GM12878 (cell line): Measurements from ENCODE around the gene ALDH1L1. TPM values are rescaled to one million over a fixed set of nuclear protein-coding genes. Genes with fewer than 3 reads are reported as not detected.

ENCODE experiments used
- ATAC-seq: fragments of 200-7000 bp; cut with Tn5 transposase; 3 replicates; pipeline ENCODE4 v1.9.1; 2020; ENCODE audit warnings: mild to moderate bottlenecking, moderate library complexity
- BruUV-seq: library from RNA; stranded (reverse); fragments of 400-500 nt; replicated peaks from 2 replicates; lab custom pipeline; 2021; lab: Mats Ljungman, UMichigan
- CTCF ChIA-PET: fragments of 300-600 bp; sonication (Branson Sonifier 250); formaldehyde crosslinking; extraction: SDS; loops from one replicate; lab custom pipeline; 2021; ENCODE audit warnings: inconsistent platforms; lab: Yijun Ruan, JAX
- POLR2A ChIA-PET: fragments of 350-600 bp; formaldehyde crosslinking; extraction: SDS; loops from one replicate; lab custom pipeline; 2021; ENCODE audit warnings: inconsistent platforms; lab: Charles Lee
- RAD21 ChIA-PET: fragments of 300-600 bp; sonication (Branson Sonifier 250); formaldehyde crosslinking; loops from one replicate; lab custom pipeline; 2023; ENCODE audit warnings: antibody characterized with exemption; ENCODE audit not compliant: unreplicated experiment; lab: Charles Lee
- SMC1A ChIA-PET: fragments of 300-600 bp; sonication (Branson Sonifier 250); formaldehyde crosslinking; loops from one replicate; lab custom pipeline; 2023; ENCODE audit not compliant: unreplicated experiment, uncharacterized antibody; lab: Charles Lee
- DNase-seq: peaks from one replicate; pipeline ENCODE4 v3.0.0-alpha.2; 2011; ENCODE audit warnings: low read depth, low spot score
- FAIRE-seq: peaks from 3 replicates; lab custom pipeline; 2011; peaks lifted over from hg19 to GRCh38; lab: Jason Lieb, UNC
- H2AFZ ChIP-seq: 2 replicates; pipeline ENCODE4 v1.6.0; 2011; ENCODE audit warnings: low read depth, low read length, control low read depth; ENCODE audit not compliant: control insufficient read depth
- H3K27ac ChIP-seq: 2 replicates; pipeline ENCODE4 v1.5.1; 2011; ENCODE audit warnings: control low read depth; ENCODE audit not compliant: control insufficient read depth, insufficient read depth
- H3K27me3 ChIP-seq, 2 experiments: replicated peaks in 1 of 2; 2 replicates each; pipeline versions ENCODE4 v1.6.0 to v1.6.1; 2011; ENCODE audit warnings: low read length in 1 of 2; ENCODE audit not compliant: control insufficient read depth in 2 of 2, insufficient read depth in 2 of 2
- H3K36me3 ChIP-seq, 2 experiments: 2 replicates each; pipeline ENCODE4 v1.5.1; 2011; ENCODE audit warnings: low read length in 1 of 2; ENCODE audit not compliant: control insufficient read depth in 2 of 2, insufficient read depth in 2 of 2
- H3K4me1 ChIP-seq: 2 replicates; pipeline ENCODE4 v1.6.1; 2011; ENCODE audit warnings: mild to moderate bottlenecking, low read length, moderate library complexity, mixed read lengths; ENCODE audit not compliant: control insufficient read depth, insufficient read depth
- H3K4me2 ChIP-seq: 2 replicates; pipeline ENCODE4 v1.6.0; 2011; ENCODE audit warnings: control low read depth; ENCODE audit not compliant: control insufficient read depth, insufficient read depth
- H3K4me3 ChIP-seq: fragments of 200-600 bp; sonication (generic); 2 replicates; pipeline ENCODE4 v1.5.1; 2016
- H3K79me2 ChIP-seq: 2 replicates; pipeline ENCODE4 v1.6.0; 2011; ENCODE audit warnings: low read length; ENCODE audit not compliant: control insufficient read depth, insufficient read depth
- H3K9ac ChIP-seq: 2 replicates; pipeline ENCODE4 v1.8.0; 2011; ENCODE audit warnings: low read length, control low read depth, mixed read lengths; ENCODE audit not compliant: control insufficient read depth, insufficient read depth
- H3K9me3 ChIP-seq: replicated peaks from 3 replicates; pipeline ENCODE4 v1.5.1; 2011; ENCODE audit warnings: mild to moderate bottlenecking, low read length; ENCODE audit not compliant: control insufficient read depth, insufficient read depth
- H4K20me1 ChIP-seq: 2 replicates; pipeline ENCODE4 v1.6.0; 2011; ENCODE audit not compliant: control insufficient read depth, insufficient read depth
- ASH2L ChIP-seq: fragments of 300-600, 200-600 bp; sonication (generic); IDR thresholded peaks from 2 replicates; pipeline ENCODE4 v1.6.1; 2017; ENCODE audit warnings: low read depth, mild to moderate bottlenecking, borderline replicate concordance
- CTCF ChIP-seq, 3 experiments: IDR thresholded peaks in 2 of 3; conservative IDR thresholded peaks in 1 of 3; 2 replicates each; pipeline ENCODE4 v1.5.1; 2011; ENCODE audit warnings: low read depth in 3 of 3, low read length in 3 of 3, mild to moderate bottlenecking in 3 of 3, control low read depth in 2 of 3, moderate library complexity in 2 of 3, inconsistent platforms in 1 of 3, mixed read lengths in 1 of 3; ENCODE audit not compliant: control insufficient read depth in 2 of 3, insufficient read depth in 1 of 3; ENCODE audit errors: extremely low read depth in 1 of 3
- E2F4 ChIP-seq: IDR thresholded peaks from 2 replicates; pipeline ENCODE4 v1.6.1; 2012; ENCODE audit warnings: low read depth, low read length, improper control_type of control experiment
- EP300 ChIP-seq, 2 experiments: fragments of 150-350 bp in 1 of 2; IDR thresholded peaks; 2 replicates each; pipeline ENCODE4 v1.6.1; 2011 to 2012; ENCODE audit warnings: low read depth in 2 of 2, low read length in 2 of 2, borderline replicate concordance in 1 of 2, improper control_type of control experiment in 1 of 2, inconsistent platforms in 1 of 2; ENCODE audit not compliant: control insufficient read depth in 1 of 2
- ESRRA ChIP-seq: IDR thresholded peaks from 2 replicates; pipeline ENCODE4 v1.6.1; 2012; ENCODE audit warnings: mild to moderate bottlenecking, low read length, improper control_type of control experiment
- HDGF ChIP-seq: fragments of 450-650 bp; IDR thresholded peaks from 2 replicates; pipeline ENCODE4 v1.6.1; 2016; ENCODE audit warnings: antibody characterized with exemption
- POU2F2 ChIP-seq: IDR thresholded peaks from 3 replicates; pipeline ENCODE4 v1.6.1; 2011; ENCODE audit warnings: low read depth, mild to moderate bottlenecking, low read length, borderline replicate concordance
- RUNX3 ChIP-seq: IDR thresholded peaks from 2 replicates; pipeline ENCODE4 v1.6.1; 2012; ENCODE audit warnings: low read length, inconsistent platforms
- SP1 ChIP-seq: IDR thresholded peaks from one replicate; pipeline ENCODE4 v1.6.1; 2011; ENCODE audit warnings: low read depth, low read length
- SUPT20H ChIP-seq: IDR thresholded peaks from 2 replicates; pipeline ENCODE4 v1.6.1; 2011; ENCODE audit warnings: low read depth, mild to moderate bottlenecking, low read length, moderate library complexity, borderline replicate concordance; ENCODE audit not compliant: control insufficient read depth
- ZBTB40 ChIP-seq: fragments of 450-650 bp; IDR thresholded peaks from 2 replicates; pipeline ENCODE4 v1.6.1; 2016; ENCODE audit warnings: mild to moderate bottlenecking, moderate library complexity, borderline replicate concordance
- WGBS: methylation state at CpG from one replicate; pipeline ENCODE4 v1.1.6; 2016; ENCODE audit warnings: low lambda C conversion rate; ENCODE audit not compliant: insufficient replicate concordance, insufficient coverage; ENCODE audit errors: missing lambda C conversion rate; 5-methylcytosine and 5-hydroxymethylcytosine counted together
- in situ Hi-C: fragments of 300-500 bp; cut with MboI; formaldehyde crosslinking; loops from 9 replicates; pipeline ENCODE4 v1.14.3; 2018; ENCODE audit warnings: mixed read lengths
- intact Hi-C: fragments of 100-400 bp; cut with micrococcal nuclease; formaldehyde crosslinking; loops from one replicate; pipeline ENCODE4 v1.14.2; 2022; ENCODE audit not compliant: unreplicated experiment
- polyA plus RNA-seq, 11 experiments: library from polyadenylated mRNA; depleted of rRNA in 4 of 11; unstranded in 6 of 11; stranded (reverse) in 5 of 11; fragments of >200 nt; fragmentation: Nextera tagmentation in 4 of 11; fragmentation: Illumina TruSeq in 1 of 11; extraction: Ambion mirVana in 4 of 11; extraction: Trizol in 1 of 11; gene quantifications; 1 replicate in 1 of 11; 2 replicates in 10 of 11; pipeline versions ENCODE4 v1.2.1 to v1.2.3, GENCODE V29; 2011 to 2016; ENCODE audit warnings: inconsistent platforms in 2 of 11, missing spikeins in 2 of 11, low read depth in 1 of 11
- total RNA-seq, 4 experiments: library from RNA; depleted of rRNA in 3 of 4; stranded (reverse); fragments of >200 nt in 3 of 4; fragmentation: Illumina TruSeq in 1 of 4; extraction: Trizol in 1 of 4; gene quantifications; 2 replicates each; pipeline versions ENCODE4 v1.2.1 to v1.2.3, GENCODE V29; 2013 to 2021
- TF ChIP-seq, protein P1 (sequence below): fragments of 450-650 bp; IDR thresholded peaks from 2 replicates; pipeline ENCODE4 v1.6.1; 2017; ENCODE audit warnings: antibody characterized with exemption, mild to moderate bottlenecking, moderate library complexity

The ALDH1L1 gene
- total and polyA plus RNA-seq, 10 of the 15 experiments (the other 5 are each of a cell fraction or from before 2014, with no cell fraction given), result 0.04 to 18.2 (median 0.45) TPM

GRCh38 chr3:126159476-126159875 is 20.9 kb downstream of the ALDH1L1 start (continued):
- TF ChIP-seq E2F4 (no peak), SUPT20H (no peak)

DNA sequence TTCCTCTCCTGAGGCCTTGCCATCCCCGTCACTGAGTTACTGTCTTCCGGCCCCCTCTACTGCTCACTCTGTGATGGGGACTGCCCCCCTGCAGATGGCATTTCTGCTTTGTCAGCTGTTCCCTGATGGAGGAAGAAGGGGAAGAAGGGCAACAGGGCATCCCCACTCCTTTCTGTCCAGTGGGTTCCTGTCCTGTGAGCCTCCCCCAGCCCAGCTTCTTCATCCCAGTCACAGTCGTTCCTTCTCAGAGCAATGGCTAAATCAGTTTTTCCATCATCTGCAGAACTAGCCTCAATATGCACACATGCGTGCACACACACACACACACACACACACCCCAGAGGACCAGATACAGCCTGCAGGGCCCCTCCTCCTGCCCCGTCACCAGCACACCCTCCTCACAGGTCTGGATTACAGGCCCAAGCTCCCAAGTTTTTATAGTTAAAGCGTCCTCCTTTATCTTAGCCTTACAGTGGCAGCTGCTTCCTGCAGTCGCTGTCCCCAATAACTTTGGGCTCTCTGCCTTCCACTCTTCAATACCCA is 21.4 kb downstream of the ALDH1L1 start:
- BruUV-seq, result no TSS peak
- DNase-seq (no peak), FAIRE-seq (no peak), ATAC-seq (no peak)
- 16% methylated on average over 7 of the region's 7 CpGs for WGBS
- Histone ChIP-seq H3K27me3 (no peaks in the 10 kb centered on the region), H3K4me2 (no peak overlapping the region), H4K20me1 (no peaks in the 10 kb centered on the region), H3K4me3 (no peak overlapping the region), H3K27ac (no peak overlapping the region), H3K9me3 (no peaks in the 10 kb centered on the region), H3K4me1 (no peaks in the 10 kb centered on the region), H3K36me3 (no peaks in the 10 kb centered on the region), H2AFZ (no peak overlapping the region), H3K79me2 (no peaks in the 10 kb centered on the region), H3K9ac (no peak overlapping the region)
- ChIA-PET CTCF (interaction anchor here (0.6 kb wide), 1 partner anchor 126 kb away, joined by 3 read pairs; no protein-coding TSS in a partner anchor), POLR2A (no interaction called here), RAD21 (no interaction called here), SMC1A (no interaction called here)
- in situ Hi-C loops (no loop called here), intact Hi-C loops (no loop called here)
- TF ChIP-seq SP1 (no peak), EP300 (IDR thresholded peaks at IDR 0.05; ENCODE audit: borderline replicate concordance in 1 of 2, control insufficient read depth in 1 of 2, low read depth in 2 of 2, low read length in 2 of 2) (no peak), ZBTB40 (no peak), POU2F2 (no peak), CTCF (IDR thresholded peaks at IDR 0.05 in 2 of 3, conservative IDR thresholded peaks at IDR 0.05 in 1 of 3; ENCODE audit: control insufficient read depth in 2 of 3, extremely low read depth in 1 of 3, insufficient read depth in 1 of 3, low read depth in 3 of 3, low read length in 3 of 3) (no peak), ESRRA (no peak), HDGF (no peak), ASH2L (no peak), RUNX3 (no peak)
- TF ChIP-seq, protein P1, sequence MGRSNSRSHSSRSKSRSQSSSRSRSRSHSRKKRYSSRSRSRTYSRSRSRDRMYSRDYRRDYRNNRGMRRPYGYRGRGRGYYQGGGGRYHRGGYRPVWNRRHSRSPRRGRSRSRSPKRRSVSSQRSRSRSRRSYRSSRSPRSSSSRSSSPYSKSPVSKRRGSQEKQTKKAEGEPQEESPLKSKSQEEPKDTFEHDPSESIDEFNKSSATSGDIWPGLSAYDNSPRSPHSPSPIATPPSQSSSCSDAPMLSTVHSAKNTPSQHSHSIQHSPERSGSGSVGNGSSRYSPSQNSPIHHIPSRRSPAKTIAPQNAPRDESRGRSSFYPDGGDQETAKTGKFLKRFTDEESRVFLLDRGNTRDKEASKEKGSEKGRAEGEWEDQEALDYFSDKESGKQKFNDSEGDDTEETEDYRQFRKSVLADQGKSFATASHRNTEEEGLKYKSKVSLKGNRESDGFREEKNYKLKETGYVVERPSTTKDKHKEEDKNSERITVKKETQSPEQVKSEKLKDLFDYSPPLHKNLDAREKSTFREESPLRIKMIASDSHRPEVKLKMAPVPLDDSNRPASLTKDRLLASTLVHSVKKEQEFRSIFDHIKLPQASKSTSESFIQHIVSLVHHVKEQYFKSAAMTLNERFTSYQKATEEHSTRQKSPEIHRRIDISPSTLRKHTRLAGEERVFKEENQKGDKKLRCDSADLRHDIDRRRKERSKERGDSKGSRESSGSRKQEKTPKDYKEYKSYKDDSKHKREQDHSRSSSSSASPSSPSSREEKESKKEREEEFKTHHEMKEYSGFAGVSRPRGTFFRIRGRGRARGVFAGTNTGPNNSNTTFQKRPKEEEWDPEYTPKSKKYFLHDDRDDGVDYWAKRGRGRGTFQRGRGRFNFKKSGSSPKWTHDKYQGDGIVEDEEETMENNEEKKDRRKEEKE, result no peak
